IMR-90 (cell line): Measurements from ENCODE around the gene WDR1. TPM values are rescaled to one million over a fixed set of nuclear protein-coding genes. Genes with fewer than 3 reads are reported as not detected.

Experiments
- ATAC-seq: fragments of 200-7000 bp; cut with Tn5 transposase; 2 replicates; pipeline ENCODE4 v1.9.1; 2020; ENCODE audit warnings: low read depth, mild to moderate bottlenecking, moderate library complexity
- BruUV-seq: library from RNA; stranded (reverse); fragments of 400-500 nt; replicated peaks from 2 replicates; lab custom pipeline; 2021; lab: Mats Ljungman, UMichigan
- CTCF ChIA-PET: fragments of 300-600 bp; formaldehyde crosslinking; extraction: SDS; loops from one replicate; lab custom pipeline; 2021; ENCODE audit warnings: antibody characterized with exemption; lab: Yijun Ruan, JAX
- POLR2A ChIA-PET: fragments of 300-600 bp; sonication (Branson Sonifier 250); formaldehyde crosslinking; loops from one replicate; lab custom pipeline; 2022; ENCODE audit warnings: antibody characterized with exemption; ENCODE audit not compliant: unreplicated experiment; lab: Charles Lee
- DNase-seq: peaks from one replicate; pipeline ENCODE4 v3.0.0; 2013
- H2AFZ ChIP-seq: replicated peaks from 2 replicates; pipeline ENCODE3; 2013; ENCODE audit warnings: low read length, mild to moderate bottlenecking; ENCODE audit not compliant: poor library complexity
- H2AK5ac ChIP-seq: 2 replicates; pipeline ENCODE4 v1.6.1; 2013; ENCODE audit warnings: low read depth, low read length, inconsistent platforms
- H2AK9ac ChIP-seq: replicated peaks from 2 replicates; pipeline ENCODE3; 2013; ENCODE audit warnings: mild to moderate bottlenecking, low read depth, low read length, moderate library complexity; ENCODE audit not compliant: poor library complexity
- H2BK120ac ChIP-seq: 2 replicates; pipeline ENCODE4 v1.6.1; 2013; ENCODE audit warnings: low read depth, low read length, inconsistent platforms
- H2BK15ac ChIP-seq: 3 replicates; pipeline ENCODE4 v1.6.1; 2013; ENCODE audit warnings: low read depth, low read length, inconsistent platforms
- H2BK20ac ChIP-seq: 2 replicates; pipeline ENCODE4 v1.6.1; 2013; ENCODE audit warnings: low read depth, mild to moderate bottlenecking, inconsistent platforms, low read length, moderate library complexity
- H2BK5ac ChIP-seq: 2 replicates; pipeline ENCODE4 v1.6.1; 2013; ENCODE audit warnings: mild to moderate bottlenecking, low read depth, low read length, inconsistent platforms; ENCODE audit not compliant: poor library complexity, severe bottlenecking
- H3K14ac ChIP-seq: replicated peaks from 2 replicates; pipeline ENCODE4 v1.6.1; 2013; ENCODE audit warnings: low read depth, low read length, inconsistent platforms
- H3K18ac ChIP-seq: 2 replicates; pipeline ENCODE4 v1.6.1; 2013; ENCODE audit warnings: low read depth, low read length, control low read depth
- H3K23ac ChIP-seq: 2 replicates; pipeline ENCODE4 v1.6.1; 2013; ENCODE audit warnings: low read depth, low read length, inconsistent platforms
- H3K27ac ChIP-seq: 2 replicates; pipeline ENCODE4 v1.5.1; 2013; ENCODE audit warnings: mild to moderate bottlenecking, control low read depth, low read length; ENCODE audit not compliant: insufficient read depth
- H3K27me3 ChIP-seq: 2 replicates; pipeline ENCODE4 v1.6.1; 2013; ENCODE audit warnings: low read length; ENCODE audit not compliant: control insufficient read depth, insufficient read depth
- H3K36me3 ChIP-seq: 2 replicates; pipeline ENCODE4 v1.6.1; 2013; ENCODE audit warnings: low read length, mixed read lengths; ENCODE audit not compliant: control insufficient read depth, insufficient read depth
- H3K4ac ChIP-seq: 2 replicates; pipeline ENCODE4 v1.6.1; 2013; ENCODE audit warnings: low read depth, low read length, inconsistent platforms
- H3K4me1 ChIP-seq: 2 replicates; pipeline ENCODE4 v1.6.1; 2013; ENCODE audit warnings: low read length, mixed read lengths; ENCODE audit not compliant: control insufficient read depth, insufficient read depth
- H3K4me2 ChIP-seq: 2 replicates; pipeline ENCODE4 v1.6.1; 2013; ENCODE audit warnings: low read depth, mild to moderate bottlenecking, control low read depth, low read length, moderate library complexity
- H3K4me3 ChIP-seq: 2 replicates; pipeline ENCODE4 v1.5.1; 2013; ENCODE audit warnings: low read depth, mild to moderate bottlenecking, control low read depth, low read length, moderate library complexity; ENCODE audit not compliant: insufficient read depth
- H3K56ac ChIP-seq: 2 replicates; pipeline ENCODE4 v1.6.1; 2013; ENCODE audit warnings: low read length, inconsistent platforms; ENCODE audit not compliant: insufficient read depth; ENCODE audit errors: extremely low read depth
- H3K79me1 ChIP-seq, 2 experiments: 2 replicates each; pipeline ENCODE4 v1.6.1; 2013; ENCODE audit warnings: low read length in 2 of 2, inconsistent platforms in 1 of 2, low read depth in 1 of 2
- H3K9ac ChIP-seq: 2 replicates; pipeline ENCODE4 v1.6.1; 2013; ENCODE audit warnings: low read depth, low read length, control low read depth
- H3K9me1 ChIP-seq: 2 replicates; pipeline ENCODE4 v1.6.1; 2013; ENCODE audit warnings: low read length, inconsistent platforms; ENCODE audit not compliant: insufficient read depth
- H3K9me3 ChIP-seq: 2 replicates; pipeline ENCODE4 v1.6.1; 2013; ENCODE audit warnings: low read length; ENCODE audit not compliant: control insufficient read depth, insufficient read depth
- H4K20me1 ChIP-seq: 2 replicates; pipeline ENCODE4 v1.6.1; 2013; ENCODE audit warnings: low read length, inconsistent platforms; ENCODE audit not compliant: insufficient read depth
- H4K5ac ChIP-seq: 2 replicates; pipeline ENCODE4 v1.6.1; 2013; ENCODE audit warnings: mild to moderate bottlenecking, low read depth, low read length, control low read depth
- H4K8ac ChIP-seq, 2 experiments: 2 replicates each; pipeline ENCODE4 v1.6.1; 2013; ENCODE audit warnings: low read depth in 2 of 2, low read length in 2 of 2, control low read depth in 1 of 2, inconsistent platforms in 1 of 2
- H4K91ac ChIP-seq: 2 replicates; pipeline ENCODE4 v1.6.1; 2013; ENCODE audit warnings: low read depth, low read length, inconsistent platforms; ENCODE audit not compliant: insufficient read depth
- BHLHE40 ChIP-seq: fragments of 150-350 bp; IDR thresholded peaks from 2 replicates; pipeline ENCODE4 v1.6.1; 2016; ENCODE audit warnings: mild to moderate bottlenecking, low read depth, low read length
- CEBPB ChIP-seq: IDR thresholded peaks from 2 replicates; pipeline ENCODE4 v1.6.1; 2012; ENCODE audit warnings: low read depth, low read length, improper control_type of control experiment
- CHD1 ChIP-seq: IDR thresholded peaks from 2 replicates; pipeline ENCODE4 v1.6.1; 2012; ENCODE audit warnings: low read depth, low read length, improper control_type of control experiment
- FOS ChIP-seq: fragments of 150-350 bp; IDR thresholded peaks from 2 replicates; pipeline ENCODE4 v1.6.1; 2016; ENCODE audit warnings: low read depth, low read length
- MAZ ChIP-seq: IDR thresholded peaks from 2 replicates; pipeline ENCODE4 v1.6.1; 2012; ENCODE audit warnings: low read depth, mild to moderate bottlenecking, low read length, improper control_type of control experiment, moderate library complexity, borderline replicate concordance
- MXI1 ChIP-seq: IDR thresholded peaks from 2 replicates; pipeline ENCODE4 v1.6.1; 2012; ENCODE audit warnings: low read depth, mild to moderate bottlenecking, low read length, moderate library complexity, borderline replicate concordance
- POLR2A ChIP-seq: IDR thresholded peaks from 2 replicates; pipeline ENCODE4 v1.6.1; 2012; ENCODE audit warnings: mild to moderate bottlenecking, low read depth, low read length
- RAD21 ChIP-seq: IDR thresholded peaks from 2 replicates; pipeline ENCODE4 v1.6.1; 2012; ENCODE audit warnings: low read length, improper control_type of control experiment
- RCOR1 ChIP-seq: IDR thresholded peaks from 2 replicates; pipeline ENCODE4 v1.6.1; 2012; ENCODE audit warnings: mild to moderate bottlenecking, low read length, improper control_type of control experiment; ENCODE audit not compliant: insufficient replicate concordance
- RFX5 ChIP-seq: IDR thresholded peaks from 2 replicates; pipeline ENCODE4 v1.8.0; 2012; ENCODE audit warnings: low read depth, mild to moderate bottlenecking, low read length, moderate library complexity
- SMC3 ChIP-seq: fragments of 150-350 bp; IDR thresholded peaks from 2 replicates; pipeline ENCODE4 v1.6.1; 2016; ENCODE audit warnings: low read depth, mild to moderate bottlenecking, antibody characterized with exemption, low read length, moderate library complexity
- whole genome bisulfite sequencing, 2 experiments: methylation state at CpG; one replicate each; pipeline versions ENCODE4 v1.1.5 to v1.1.7; 2013; ENCODE audit warnings: missing lambda C conversion rate in 2 of 2; ENCODE audit not compliant: insufficient read length in 1 of 2; ENCODE audit errors: extremely low coverage in 2 of 2; 5-methylcytosine and 5-hydroxymethylcytosine counted together
- dilution Hi-C: fragments of 300-500 bp; cut with HindIII; formaldehyde crosslinking; loops from one replicate; pipeline ENCODE4 v1.14.3; 2018; ENCODE audit warnings: low sequenced_read_pairs; ENCODE audit not compliant: unreplicated experiment
- in situ Hi-C: fragments of 300-500 bp; cut with MboI; formaldehyde crosslinking; loops from 3 replicates; pipeline ENCODE4 v1.14.3; 2019; ENCODE audit warnings: low sequenced_read_pairs, inconsistent platforms, mixed read lengths
- intact Hi-C: fragments of 100-400 bp; cut with micrococcal nuclease; formaldehyde crosslinking; loops from 2 replicates; pipeline ENCODE4 v1.10.0; 2022
- polyA plus RNA-seq, 3 experiments: library from polyadenylated mRNA; depleted of rRNA; stranded (reverse); fragments of >200 nt; gene quantifications; 2 replicates each; pipeline ENCODE4 v1.2.3, GENCODE V29; 2012; ENCODE audit warnings: low replicate concordance in 1 of 3
- total RNA-seq: library from RNA; depleted of rRNA; stranded (reverse); fragments of >200 nt; gene quantifications from 2 replicates; pipeline ENCODE4 v1.2.3, GENCODE V29; 2012
- TF ChIP-seq, protein P1 (sequence below): conservative IDR thresholded peaks from 2 replicates; pipeline ENCODE4 v1.5.1; 2012; ENCODE audit warnings: mild to moderate bottlenecking, low read depth, low read length, improper control_type of control experiment

Gene WDR1
- total and polyA plus RNA-seq, 2 of the 4 experiments (the other 2 are of a cell fraction): 725 to 992 TPM

DNA sequence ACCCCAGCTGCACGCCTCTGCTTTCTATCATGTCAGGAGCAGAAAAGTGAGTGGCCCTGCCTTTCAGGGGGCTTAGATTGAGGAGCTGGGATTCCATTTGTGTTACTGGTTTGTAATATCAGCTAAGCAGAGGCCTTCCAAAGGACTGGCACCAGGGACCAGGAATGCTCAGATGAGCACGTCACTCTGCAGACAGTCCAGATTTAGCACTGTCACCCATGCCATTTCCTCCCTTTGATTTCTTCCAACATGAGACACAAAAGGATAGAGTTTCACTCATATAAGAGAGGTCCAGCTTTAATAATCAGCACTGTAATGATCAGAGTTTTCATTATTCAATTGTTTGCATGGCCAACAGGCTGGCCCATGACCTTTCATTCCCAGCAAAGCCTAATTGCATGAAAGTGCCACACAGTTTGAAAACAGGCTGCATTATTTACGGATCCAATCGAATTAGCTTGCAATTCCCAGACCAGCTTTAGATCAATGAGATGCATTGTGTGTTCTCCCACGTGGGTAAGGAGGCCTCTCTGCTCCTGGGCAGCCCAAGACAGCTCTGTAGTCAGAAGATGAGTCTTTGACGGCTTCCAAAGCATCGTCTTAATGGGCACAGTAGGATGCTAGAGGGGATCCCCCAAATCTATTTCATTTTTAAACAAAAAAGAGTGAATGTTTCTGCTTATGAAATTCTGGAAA, 85.5 kb downstream of the WDR1 start:
- ATAC-seq (no peak), DNase-seq (no peak)
- H2AK5ac ChIP-seq: no peak overlapping the region
- CTCF ChIA-PET: interaction anchor here (1.3 kb wide), 1 partner anchor 12 kb away, joined by 3 read pairs; no protein-coding TSS in a partner anchor
- H3K4ac ChIP-seq: no peak overlapping the region
- no peak overlapping the region for H2AFZ ChIP-seq
- no peaks in the 10 kb centered on the region for H4K20me1 ChIP-seq
- H3K36me3 ChIP-seq: no peaks in the 10 kb centered on the region
- H3K14ac ChIP-seq: no peak overlapping the region
- H3K9me1 ChIP-seq: peaks cover 7% of the 10 kb centered on the region
- dilution Hi-C loops: no loop called here
- H2BK15ac ChIP-seq: no peak overlapping the region
- H3K4me1 ChIP-seq: peaks cover 28% of the 10 kb centered on the region
- no peak overlapping the region for H3K9ac ChIP-seq
- no peak overlapping the region for H3K56ac ChIP-seq
- H3K79me1 ChIP-seq: no peaks in the 10 kb centered on the region
- WGBS, 2 experiments: 93% methylated on average over 2 of the region's 7 CpGs; no CpG with 5 or more reads in 1 of the 2 experiments
- in situ Hi-C loops: no loop called here
- no peaks in the 10 kb centered on the region for H3K27me3 ChIP-seq
- POLR2A ChIA-PET: no interaction called here
- no peak overlapping the region for H2BK5ac ChIP-seq
- H3K4me2 ChIP-seq: no peak overlapping the region
- intact Hi-C loops: no loop called here
- no peak overlapping the region for H2AK9ac ChIP-seq
- H4K5ac ChIP-seq: no peak overlapping the region
- no peak overlapping the region for H3K27ac ChIP-seq
- H3K9me3 ChIP-seq: no peaks in the 10 kb centered on the region
- no peak overlapping the region for H3K18ac ChIP-seq
- no peak overlapping the region for H2BK20ac ChIP-seq
- no peak overlapping the region for H4K91ac ChIP-seq
- BruUV-seq: no TSS peak
- no peak overlapping the region for H3K4me3 ChIP-seq
- no peak overlapping the region for H4K8ac ChIP-seq
- no peak overlapping the region for H3K23ac ChIP-seq
- H2BK120ac ChIP-seq: no peak overlapping the region
- TF ChIP-seq SMC3 (no peak), POLR2A (no peak), MAZ (no peak), CEBPB (no peak), FOS (no peak), RFX5 (no peak), RCOR1 (no peak), CHD1 (no peak), RAD21 (no peak), BHLHE40 (no peak), MXI1 (no peak)
- TF ChIP-seq, protein P1, sequence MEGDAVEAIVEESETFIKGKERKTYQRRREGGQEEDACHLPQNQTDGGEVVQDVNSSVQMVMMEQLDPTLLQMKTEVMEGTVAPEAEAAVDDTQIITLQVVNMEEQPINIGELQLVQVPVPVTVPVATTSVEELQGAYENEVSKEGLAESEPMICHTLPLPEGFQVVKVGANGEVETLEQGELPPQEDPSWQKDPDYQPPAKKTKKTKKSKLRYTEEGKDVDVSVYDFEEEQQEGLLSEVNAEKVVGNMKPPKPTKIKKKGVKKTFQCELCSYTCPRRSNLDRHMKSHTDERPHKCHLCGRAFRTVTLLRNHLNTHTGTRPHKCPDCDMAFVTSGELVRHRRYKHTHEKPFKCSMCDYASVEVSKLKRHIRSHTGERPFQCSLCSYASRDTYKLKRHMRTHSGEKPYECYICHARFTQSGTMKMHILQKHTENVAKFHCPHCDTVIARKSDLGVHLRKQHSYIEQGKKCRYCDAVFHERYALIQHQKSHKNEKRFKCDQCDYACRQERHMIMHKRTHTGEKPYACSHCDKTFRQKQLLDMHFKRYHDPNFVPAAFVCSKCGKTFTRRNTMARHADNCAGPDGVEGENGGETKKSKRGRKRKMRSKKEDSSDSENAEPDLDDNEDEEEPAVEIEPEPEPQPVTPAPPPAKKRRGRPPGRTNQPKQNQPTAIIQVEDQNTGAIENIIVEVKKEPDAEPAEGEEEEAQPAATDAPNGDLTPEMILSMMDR: no peak
